HCT116 (cell line): ENCODE data around the gene SLC9A2. TPM values are rescaled to one million over a fixed set of nuclear protein-coding genes. Genes with fewer than 3 reads are reported as not detected.

Experiments
- ATAC-seq: fragments of 200-7000 bp; cut with Tn5 transposase; 2 replicates; pipeline ENCODE4 v1.9.1; 2020; ENCODE audit warnings: mild to moderate bottlenecking, moderate library complexity
- BruUV-seq: library from RNA; stranded (reverse); fragments of 400-500 nt; replicated peaks from 2 replicates; lab custom pipeline; 2021; lab: Mats Ljungman, UMichigan
- CTCF ChIA-PET: fragments of 300-600 bp; sonication (Branson Sonifier 250); formaldehyde crosslinking; loops from one replicate; lab custom pipeline; 2021; ENCODE audit warnings: antibody characterized with exemption; lab: Charles Lee
- POLR2A ChIA-PET: fragments of 300-600, 350-600 bp; sonication (Branson Sonifier 250); formaldehyde crosslinking; loops from one replicate; lab custom pipeline; 2021; ENCODE audit warnings: antibody characterized with exemption; lab: Charles Lee
- RAD21 ChIA-PET, 2 experiments: fragments of 300-600 bp; sonication (Branson Sonifier 250); formaldehyde crosslinking; loops; one replicate each; lab custom pipeline; 2023; ENCODE audit warnings: low total read pairs in 2 of 2; ENCODE audit not compliant: uncharacterized antibody in 2 of 2, unreplicated experiment in 2 of 2, low non-redundant PET in 1 of 2; lab: Charles Lee
- DNase-seq: peaks from one replicate; pipeline ENCODE4 v3.0.0-alpha.2; 2010; ENCODE audit warnings: low read depth, low spot score
- H2AFZ ChIP-seq: fragments of 200-600 bp; shearing (Covaris generic), sonication (generic); 2 replicates; pipeline ENCODE4 v1.6.1; 2017; ENCODE audit warnings: low read depth, mixed run types, mixed read lengths, antibody characterized with exemption, low read length; ENCODE audit not compliant: poor library complexity, severe bottlenecking
- H3K27ac ChIP-seq: 2 replicates; pipeline ENCODE4 v1.5.1; 2012; ENCODE audit warnings: low read depth, low read length
- H3K27me3 ChIP-seq: fragments of 200-600 bp; sonication (generic); 2 replicates; pipeline ENCODE4 v1.6.1; 2016; ENCODE audit warnings: mixed run types, low read length, mixed read lengths; ENCODE audit not compliant: insufficient read depth
- H3K36me3 ChIP-seq, 2 experiments: fragments of 200-500 bp in 1 of 2; fragments of 200-600 bp in 1 of 2; sonication (Bioruptor generic) in 1 of 2; sonication (generic) in 1 of 2; 2 replicates each; pipeline versions ENCODE4 v1.5.1 to v1.6.1; 2014 to 2016; ENCODE audit warnings: low read length in 2 of 2, inconsistent platforms in 1 of 2, mixed read lengths in 1 of 2, mixed run types in 1 of 2; ENCODE audit not compliant: insufficient read depth in 2 of 2, control insufficient read depth in 1 of 2
- H3K4me1 ChIP-seq, 2 experiments: fragments of 200-600 bp in 1 of 2; sonication (generic) in 1 of 2; 2 replicates each; pipeline versions ENCODE4 v1.5.1 to v1.6.1; 2012 to 2017; ENCODE audit warnings: low read length in 2 of 2, inconsistent platforms in 1 of 2, mild to moderate bottlenecking in 1 of 2, mixed read lengths in 1 of 2, mixed run types in 1 of 2, moderate library complexity in 1 of 2; ENCODE audit not compliant: insufficient read depth in 2 of 2, control insufficient read depth in 1 of 2
- H3K4me2 ChIP-seq: fragments of 200-600 bp; sonication (generic); 2 replicates; pipeline ENCODE4 v1.6.1; 2017; ENCODE audit warnings: mixed run types, low read length, mixed read lengths
- H3K4me3 ChIP-seq, 2 experiments: fragments of 200-600 bp in 1 of 2; sonication (generic) in 1 of 2; replicated peaks in 1 of 2; 2 replicates each; pipeline ENCODE4 v1.5.1; 2011 to 2016; ENCODE audit warnings: low read length in 2 of 2, control low read depth in 1 of 2, low read depth in 1 of 2, mild to moderate bottlenecking in 1 of 2, mixed read lengths in 1 of 2, mixed run types in 1 of 2
- H3K79me2 ChIP-seq: fragments of 200-600 bp; sonication (generic); 2 replicates; pipeline ENCODE4 v1.6.1; 2017; ENCODE audit warnings: mild to moderate bottlenecking, mixed run types, low read length, moderate library complexity, mixed read lengths; ENCODE audit not compliant: insufficient read depth
- H3K9ac ChIP-seq: fragments of 200-600 bp; sonication (generic); 2 replicates; pipeline ENCODE4 v1.6.1; 2016; ENCODE audit warnings: low read length, mixed read lengths
- H3K9me2 ChIP-seq: fragments of 200-600 bp; sonication (generic), shearing (Covaris generic); 2 replicates; pipeline ENCODE4 v1.6.1; 2017; ENCODE audit warnings: mixed run types, mild to moderate bottlenecking, moderate library complexity; ENCODE audit not compliant: insufficient read depth
- H3K9me3 ChIP-seq, 2 experiments: fragments of 200-500 bp in 1 of 2; fragments of 200-600 bp in 1 of 2; sonication (Bioruptor generic) in 1 of 2; sonication (generic) in 1 of 2; 2 replicates each; pipeline ENCODE4 v1.6.1; 2014 to 2017; ENCODE audit warnings: low read length in 2 of 2, mixed read lengths in 2 of 2, inconsistent platforms in 1 of 2, low read depth in 1 of 2, mild to moderate bottlenecking in 1 of 2, mixed run types in 1 of 2, moderate library complexity in 1 of 2; ENCODE audit not compliant: control insufficient read depth in 1 of 2, insufficient read depth in 1 of 2
- H4K20me1 ChIP-seq: fragments of 200-600 bp; sonication (generic), shearing (Covaris generic); 2 replicates; pipeline ENCODE4 v1.6.1; 2017; ENCODE audit warnings: mixed run types, mild to moderate bottlenecking, moderate library complexity; ENCODE audit not compliant: insufficient read depth
- FOSL1 ChIP-seq: IDR thresholded peaks from 2 replicates; pipeline ENCODE4 v1.6.1; 2012; ENCODE audit warnings: low read depth
- JUND ChIP-seq: IDR thresholded peaks from 2 replicates; pipeline ENCODE4 v1.6.1; 2012
- POLR2A ChIP-seq: IDR thresholded peaks from 2 replicates; pipeline ENCODE4 v1.7.0; 2011; ENCODE audit warnings: borderline replicate concordance; ENCODE audit not compliant: insufficient read depth, insufficient read length; ENCODE audit errors: extremely low read depth
- POLR2AphosphoS5 ChIP-seq: IDR thresholded peaks from 2 replicates; pipeline ENCODE4 v1.6.1; 2011; ENCODE audit warnings: mild to moderate bottlenecking, low read depth, low read length, moderate library complexity
- RAD21 ChIP-seq: IDR thresholded peaks from 2 replicates; pipeline ENCODE4 v1.6.1; 2012; ENCODE audit warnings: low read depth, mild to moderate bottlenecking
- REST ChIP-seq: IDR thresholded peaks from 2 replicates; pipeline ENCODE4 v1.6.1; 2012; ENCODE audit warnings: low read depth
- SIN3A ChIP-seq: IDR thresholded peaks from 2 replicates; pipeline ENCODE4 v1.6.1; 2012; ENCODE audit warnings: low read depth
- SP1 ChIP-seq: IDR thresholded peaks from 2 replicates; pipeline ENCODE4 v1.6.1; 2012; ENCODE audit warnings: low read depth
- SRF ChIP-seq: IDR thresholded peaks from 2 replicates; pipeline ENCODE4 v1.6.1; 2012; ENCODE audit warnings: low read depth
- TCF7L2 ChIP-seq: IDR thresholded peaks from 2 replicates; pipeline ENCODE4 v1.7.0; 2011; ENCODE audit warnings: borderline replicate concordance, inconsistent platforms; ENCODE audit not compliant: insufficient read depth, insufficient read length; ENCODE audit errors: extremely low read depth
- YY1 ChIP-seq: IDR thresholded peaks from 2 replicates; pipeline ENCODE4 v1.6.1; 2011; ENCODE audit warnings: low read length, low read depth, moderate library complexity, mild to moderate bottlenecking; ENCODE audit not compliant: insufficient replicate concordance; ENCODE audit errors: extremely low read depth
- ZBTB33 ChIP-seq: IDR thresholded peaks from 2 replicates; pipeline ENCODE4 v1.6.1; 2011; ENCODE audit warnings: mild to moderate bottlenecking, low read length, moderate library complexity; ENCODE audit not compliant: insufficient replicate concordance; ENCODE audit errors: extremely low read depth
- ZFX ChIP-seq: fragments of 450-650 bp; IDR thresholded peaks from 2 replicates; pipeline ENCODE4 v1.6.1; 2017
- ZNF274 ChIP-seq: fragments of 200-500 bp; sonication (Bioruptor generic); IDR thresholded peaks from 2 replicates; pipeline ENCODE4 v1.6.1; 2014; ENCODE audit warnings: mild to moderate bottlenecking, low read depth, low read length, inconsistent platforms
- intact Hi-C: fragments of 100-400 bp; cut with micrococcal nuclease; formaldehyde crosslinking; loops from 2 replicates; pipeline ENCODE4 v1.10.0; 2022
- total RNA-seq: library from RNA; stranded (reverse); gene quantifications from one replicate; pipeline ENCODE4 v1.2.1, GENCODE V29; 2021; ENCODE audit not compliant: unreplicated experiment

SLC9A2 gene
- total RNA-seq, 1 experiment from 2014 or later: 1.4 TPM

- no peak overlapping the region for H3K4me3 ChIP-seq
- CTCF ChIA-PET: no interaction called here
- H3K9me2 ChIP-seq: no peaks in the 10 kb centered on the region
- H2AFZ ChIP-seq: no peak overlapping the region
- no peak overlapping the region for H3K9ac ChIP-seq
- DNase-seq (no peak), ATAC-seq (no peak)
- POLR2A ChIA-PET: no interaction called here
- no peak for TF ChIP-seq JUND
- no peak for TF ChIP-seq YY1
- no peak for TF ChIP-seq POLR2AphosphoS5
- TF ChIP-seq ZBTB33: no peak
- TF ChIP-seq SIN3A: no peak
- TF ChIP-seq FOSL1: no peak
- H3K27ac ChIP-seq: no peak overlapping the region
- no peaks in the 10 kb centered on the region for H3K27me3 ChIP-seq
- no peaks in the 10 kb centered on the region for H3K9me3 ChIP-seq
- H3K36me3 ChIP-seq: no peaks in the 10 kb centered on the region
- intact Hi-C loops: no loop called here
- H3K4me1 ChIP-seq: peaks cover 4 to 19% of the 10 kb centered on the region in 2 experiments; a peak in 3 of 4 replicates
- no peaks in the 10 kb centered on the region for H4K20me1 ChIP-seq
- RAD21 ChIA-PET: no interaction called here
- BruUV-seq: no TSS peak
- no peaks in the 10 kb centered on the region for H3K79me2 ChIP-seq
- no peak overlapping the region for H3K4me2 ChIP-seq
Measured at GRCh38 chr2:102660574-102660973, 41.2 kb downstream of the SLC9A2 start.

GRCh38 chr2:102661846-102662245, 42.5 kb downstream of the SLC9A2 start:
- Histone ChIP-seq H3K9me3 (no peaks in the 10 kb centered on the region), H3K36me3 (no peaks in the 10 kb centered on the region), H3K9me2 (no peaks in the 10 kb centered on the region), H3K27me3 (no peaks in the 10 kb centered on the region), H3K4me1 (peaks cover 4 to 19% of the 10 kb centered on the region in 2 experiments; a peak in 3 of 4 replicates), H3K4me2 (no peak overlapping the region), H4K20me1 (no peaks in the 10 kb centered on the region), H3K79me2 (no peaks in the 10 kb centered on the region), H3K9ac (no peak overlapping the region), H2AFZ (no peak overlapping the region), H3K27ac (no peak overlapping the region), H3K4me3 (no peak overlapping the region)
- CTCF ChIA-PET: no interaction called here
- ATAC-seq: no peak
- BruUV-seq: no TSS peak
- DNase-seq: no peak
- intact Hi-C loops: no loop called here
- RAD21 ChIA-PET: no interaction called here
- POLR2A ChIA-PET: no interaction called here
- TF ChIP-seq TCF7L2: no peak
- no peak for TF ChIP-seq ZNF274
- no peak for TF ChIP-seq POLR2A
- TF ChIP-seq RAD21: no peak
- TF ChIP-seq POLR2AphosphoS5: no peak
- TF ChIP-seq SP1: no peak
- TF ChIP-seq FOSL1: no peak
- no peak for TF ChIP-seq ZFX
- TF ChIP-seq REST: no peak
- TF ChIP-seq SRF: no peak
- TF ChIP-seq JUND: no peak
